MM.1S (cell line): ENCODE measurements around the gene GAGE12F.
"Not testable (repeated sequence)": the region's sequence is repeated elsewhere in the genome, so short reads cannot be mapped to it uniquely, and the experiment has no call there.

ENCODE experiments used
- CTCF ChIP-seq: fragments of 300-600 bp; sonication (generic); IDR thresholded peaks from 2 replicates; pipeline ENCODE4 v1.5.1; 2016; ENCODE audit warnings: antibody characterized with exemption, low read length, mixed read lengths
- EZH2 ChIP-seq: fragments of 300-600 bp; sonication (generic); optimal IDR thresholded peaks from 2 replicates; pipeline ENCODE3; 2017; ENCODE audit warnings: low read depth, mild to moderate bottlenecking, antibody characterized with exemption, low read length, mixed read lengths

DNA sequence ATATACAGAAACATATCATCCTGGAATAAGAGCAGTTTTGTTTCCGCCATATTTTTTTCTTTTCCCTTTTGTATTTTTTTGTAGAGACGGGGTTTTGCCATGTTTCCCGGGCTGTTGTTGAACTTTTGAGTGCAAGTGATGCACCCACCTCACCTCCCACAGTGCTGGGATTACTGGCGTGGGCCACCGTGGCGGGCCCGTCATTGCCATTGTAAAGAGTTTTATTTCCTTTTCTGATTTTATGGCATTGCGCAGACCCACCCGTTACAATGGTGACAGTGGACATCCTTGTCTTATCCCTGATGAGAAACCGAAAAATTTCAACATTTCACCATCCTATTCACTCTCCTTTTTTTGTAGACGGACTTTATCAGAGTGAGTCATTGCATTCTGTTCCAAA, 8.1 kb downstream of the GAGE12F start:
- TF ChIP-seq EZH2, CTCF: not testable (repeated sequence)
